K562 (cell line): ENCODE measurements around the gene RCOR3. TPM values are rescaled to one million over a fixed set of nuclear protein-coding genes. Genes with fewer than 3 reads are reported as not detected.

ENCODE experiments used
- ATAC-seq: fragments of 200-7000 bp; cut with Tn5 transposase; 3 replicates; pipeline ENCODE4 v1.9.1; 2020; ENCODE audit warnings: moderate library complexity
- BruUV-seq: library from RNA; stranded (reverse); fragments of 400-500 nt; replicated peaks from 2 replicates; lab custom pipeline; 2021; lab: Mats Ljungman, UMichigan
- CTCF ChIA-PET: fragments of 300-600 bp; formaldehyde crosslinking; extraction: SDS; loops from one replicate; lab custom pipeline; 2021; ENCODE audit warnings: low intra/inter-chr PET ratio; lab: Yijun Ruan, JAX
- POLR2A ChIA-PET: fragments of 300-600, 350-650 bp; sonication (Branson Sonifier 250); formaldehyde crosslinking; extraction: SDS; loops from one replicate; lab custom pipeline; 2021; ENCODE audit warnings: antibody characterized with exemption, inconsistent platforms; lab: Yijun Ruan, JAX
- DNase-seq, 4 experiments: peaks; one replicate each; pipeline versions ENCODE4 v3.0.0 to v3.0.0-alpha.2; 2011 to 2018; ENCODE audit warnings: low spot score in 3 of 4, mixed read lengths in 3 of 4; ENCODE audit errors: extremely low read depth in 1 of 4
- FAIRE-seq: peaks from 2 replicates; lab custom pipeline; 2011; peaks lifted over from hg19 to GRCh38; lab: Jason Lieb, UNC
- H2AFZ ChIP-seq: 2 replicates; pipeline ENCODE4 v1.6.0; 2011; ENCODE audit warnings: low read depth, low read length, control low read depth, inconsistent platforms
- H3K27ac ChIP-seq: fragments of 200-600 bp; 3 replicates; pipeline ENCODE4 v1.8.0; 2011; ENCODE audit warnings: low read depth, mild to moderate bottlenecking, control low read depth, inconsistent platforms, low read length, moderate library complexity, mixed read lengths; ENCODE audit errors: extremely low read depth
- H3K27me3 ChIP-seq, 2 experiments: fragments of 300-600 bp in 1 of 2; 2 replicates in 1 of 2; 3 replicates in 1 of 2; pipeline versions ENCODE4 v1.6.0 to v1.8.0; 2011; ENCODE audit warnings: inconsistent platforms in 2 of 2, low read length in 2 of 2, mild to moderate bottlenecking in 1 of 2, mixed read lengths in 1 of 2, moderate library complexity in 1 of 2; ENCODE audit not compliant: control insufficient read depth in 2 of 2, insufficient read depth in 2 of 2
- H3K36me3 ChIP-seq: fragments of 300-600 bp; 3 replicates; pipeline ENCODE4 v1.8.0; 2011; ENCODE audit warnings: mild to moderate bottlenecking, low read length, inconsistent platforms; ENCODE audit not compliant: control insufficient read depth, insufficient read depth
- H3K4me1 ChIP-seq, 2 experiments: fragments of 200-600 bp in 1 of 2; replicated peaks in 1 of 2; 2 replicates in 1 of 2; 3 replicates in 1 of 2; pipeline versions ENCODE4 v1.5.1 to v1.8.0; 2011; ENCODE audit warnings: inconsistent platforms in 2 of 2, low read length in 2 of 2, mild to moderate bottlenecking in 1 of 2, mixed read lengths in 1 of 2, moderate library complexity in 1 of 2; ENCODE audit not compliant: control insufficient read depth in 2 of 2, insufficient read depth in 2 of 2
- H3K4me2 ChIP-seq: 2 replicates; pipeline ENCODE4 v1.6.1; 2011; ENCODE audit warnings: low read length, control low read depth, inconsistent platforms, mixed read lengths; ENCODE audit not compliant: insufficient read depth
- H3K4me3 ChIP-seq: fragments of 200-600 bp; sonication (generic), shearing (Covaris generic); 2 replicates; pipeline ENCODE4 v1.5.1; 2016; ENCODE audit warnings: control low read depth, inconsistent platforms
- H3K79me2 ChIP-seq: fragments of 200-600 bp; 3 replicates; pipeline ENCODE4 v1.8.0; 2011; ENCODE audit warnings: low read length, inconsistent platforms; ENCODE audit not compliant: control insufficient read depth, insufficient read depth
- H3K9ac ChIP-seq, 2 experiments: 2 replicates each; pipeline versions ENCODE4 v1.6.0 to v1.6.1; 2011; ENCODE audit warnings: low read depth in 2 of 2, low read length in 2 of 2, control low read depth in 1 of 2, inconsistent platforms in 1 of 2, mild to moderate bottlenecking in 1 of 2, mixed read lengths in 1 of 2; ENCODE audit not compliant: insufficient read depth in 1 of 2
- H3K9me1 ChIP-seq: one replicate; pipeline ENCODE4 v1.6.0; 2011; ENCODE audit warnings: inconsistent platforms, mild to moderate bottlenecking, low read length, moderate library complexity; ENCODE audit not compliant: control insufficient read depth, insufficient read depth
- H3K9me3 ChIP-seq: replicated peaks from 2 replicates; pipeline ENCODE4 v1.5.1; 2011; ENCODE audit warnings: low read depth, low read length, inconsistent platforms; ENCODE audit not compliant: control insufficient read depth, insufficient read depth
- H4K20me1 ChIP-seq: replicated peaks from 2 replicates; pipeline ENCODE4 v1.6.1; 2011; ENCODE audit warnings: low read length, inconsistent platforms, mixed read lengths; ENCODE audit not compliant: control insufficient read depth, insufficient read depth
- L3MBTL2 ChIP-seq: fragments of 450-650 bp; IDR thresholded peaks from 2 replicates; pipeline ENCODE4 v1.6.1; 2016; ENCODE audit warnings: mild to moderate bottlenecking, moderate library complexity
- SMAD4 ChIP-seq: fragments of 250-450 bp; sonication (Bioruptor Pico); conservative IDR thresholded peaks from 2 replicates; pipeline ENCODE4 v1.8.0; 2021; ENCODE audit warnings: inconsistent platforms, mild to moderate bottlenecking, moderate library complexity
- XRCC3 ChIP-seq: fragments of 450-650 bp; IDR thresholded peaks from 2 replicates; pipeline ENCODE4 v1.6.1; 2017; ENCODE audit warnings: mild to moderate bottlenecking, moderate library complexity
- ZFP1 ChIP-seq: fragments of 450-650 bp; formaldehyde crosslinking; IDR thresholded peaks from 2 replicates; pipeline ENCODE4 v1.4.0; 2020; ENCODE audit warnings: mild to moderate bottlenecking, mixed read lengths
- ZKSCAN1 ChIP-seq: fragments of 150-350 bp; IDR thresholded peaks from 2 replicates; pipeline ENCODE4 v1.6.1; 2016; ENCODE audit warnings: low read depth, low read length
- ZNF12 ChIP-seq: sonication (generic); formaldehyde crosslinking; IDR thresholded peaks from 2 replicates; pipeline ENCODE4 v1.4.0; 2020; ENCODE audit warnings: mild to moderate bottlenecking, missing genetic modification reagents
- ZNF766 ChIP-seq: fragments of 200-800 bp; sonication (Bioruptor generic); conservative IDR thresholded peaks from 2 replicates; pipeline ENCODE4 v1.6.1; 2016; ENCODE audit warnings: missing genetic modification characterization, missing compliant biosample characterization
- WGBS: fragments of 100-300 bp; shearing (Covaris generic); methylation state at CpG from one replicate; pipeline ENCODE4 v1.1.6; 2016; ENCODE audit warnings: low coverage, mixed read lengths; ENCODE audit not compliant: insufficient coverage; ENCODE audit errors: missing lambda C conversion rate; 5-methylcytosine and 5-hydroxymethylcytosine counted together
- in situ Hi-C: fragments of 300-500 bp; cut with MboI; formaldehyde crosslinking; loops from 4 replicates; pipeline ENCODE4 v1.15.0; 2018; ENCODE audit warnings: inconsistent platforms, mixed read lengths
- intact Hi-C: fragments of 100-400 bp; cut with micrococcal nuclease; formaldehyde crosslinking; loops from 2 replicates; pipeline ENCODE4 v1.14.2; 2022
- polyA plus RNA-seq, 8 experiments: library from polyadenylated mRNA; depleted of rRNA in 4 of 8; stranded (reverse) in 5 of 8; unstranded in 3 of 8; fragments of >200 nt; fragmentation: Nextera tagmentation in 2 of 8; fragmentation: Illumina TruSeq in 1 of 8; extraction: Ambion mirVana in 2 of 8; extraction: Trizol in 1 of 8; gene quantifications; 2 replicates each; pipeline versions ENCODE4 v1.2.1 to v1.2.3, GENCODE V29; 2011 to 2014; ENCODE audit warnings: inconsistent platforms in 1 of 8, missing spikeins in 1 of 8
- total RNA-seq, 7 experiments: library from RNA; depleted of rRNA in 6 of 7; stranded (reverse); fragments of >200 nt in 6 of 7; fragmentation: Illumina TruSeq in 2 of 7; extraction: Trizol in 2 of 7; gene quantifications; 2 replicates each; pipeline versions ENCODE4 v1.2.1 to v1.2.3, GENCODE V29; 2011 to 2021; ENCODE audit warnings: low replicate concordance in 1 of 7
- TF ChIP-seq, protein P1 (sequence below): sonication (generic); formaldehyde crosslinking; IDR thresholded peaks from 2 replicates; pipeline ENCODE4 v1.8.1; 2023; ENCODE audit warnings: mild to moderate bottlenecking, missing genetic modification reagents
- TF ChIP-seq, protein P2 (sequence below): IDR thresholded peaks from 3 replicates; pipeline ENCODE4 v1.6.1; 2011; ENCODE audit warnings: borderline replicate concordance, mild to moderate bottlenecking, moderate library complexity; ENCODE audit not compliant: insufficient read length; ENCODE audit errors: extremely low read depth
- TF ChIP-seq, protein P3 (sequence below): sonication (generic); formaldehyde crosslinking; IDR thresholded peaks from 2 replicates; pipeline ENCODE4 v1.8.0; 2023; ENCODE audit warnings: mild to moderate bottlenecking, missing genetic modification reagents

RCOR3 gene
- total and polyA plus RNA-seq, 9 of the 15 experiments (the other 6 are each of a cell fraction or from before 2014, with no cell fraction given) = 9.7 to 42.7 (median 29.5) TPM

DNA sequence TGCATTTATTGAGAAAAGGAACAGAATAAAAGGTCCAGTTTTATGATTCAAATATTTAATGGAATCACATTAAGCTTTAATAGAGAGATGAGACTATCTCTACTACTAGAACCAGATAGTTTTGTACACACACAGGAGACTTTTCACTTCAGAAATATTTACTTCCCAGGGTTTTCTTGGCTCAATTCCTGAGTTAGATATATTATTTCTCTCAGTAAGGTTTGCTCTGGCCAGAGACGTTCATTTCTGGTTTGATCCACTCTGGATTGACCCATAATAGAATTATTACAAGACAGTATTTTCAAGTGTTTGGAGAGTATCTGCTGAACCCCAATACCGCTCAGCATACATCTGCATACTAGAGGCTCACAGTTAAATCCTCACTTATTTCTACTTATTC is 1.3 kb upstream of the RCOR3 start:
- Histone ChIP-seq H3K9me3 (no peaks in the 10 kb centered on the region), H3K36me3 (peaks cover 7% of the 10 kb centered on the region; the same call in 1 of the 3 replicates), H3K27me3 (no peaks in the 10 kb centered on the region), H3K79me2 (peaks cover 44% of the 10 kb centered on the region), H2AFZ (peak overlapping the region; percentile 82), H3K4me1 (peaks cover 7 to 15% of the 10 kb centered on the region in 2 experiments; a peak in 3 of 5 replicates), H4K20me1 (no peaks in the 10 kb centered on the region), H3K9me1 (no peaks in the 10 kb centered on the region), H3K4me2 (peak overlapping the region; percentile 92), H3K27ac (peak overlapping the region; percentile 97)
- in situ Hi-C loops (no loop called here), intact Hi-C loops (loop anchor here (2.0 kb wide), 4 partner anchors 35 to 257 kb away; partner anchors contain the start of gene KCNH1)
- 0% methylated on average over 2 of the region's 2 CpGs for WGBS
- FAIRE-seq = no peak
- ATAC-seq = no peak
- BruUV-seq = no TSS peak
- DNase-seq = peak in 1 of 4 experiments; percentile 15
- CTCF ChIA-PET = no interaction called here
- TF ChIP-seq SMAD4 (CRISPR knock-in tag) (no peak), ZNF766 (CRISPR knock-in tag) (0 out of 2 replicates have a peak, but pooled peaks have one; percentile 35), L3MBTL2 (no peak), ZKSCAN1 (no peak), XRCC3 (no peak), ZNF12 (CRISPR knock-in tag) (no peak), ZFP1 (CRISPR knock-in tag) (no peak)
- TF ChIP-seq, protein P1, sequence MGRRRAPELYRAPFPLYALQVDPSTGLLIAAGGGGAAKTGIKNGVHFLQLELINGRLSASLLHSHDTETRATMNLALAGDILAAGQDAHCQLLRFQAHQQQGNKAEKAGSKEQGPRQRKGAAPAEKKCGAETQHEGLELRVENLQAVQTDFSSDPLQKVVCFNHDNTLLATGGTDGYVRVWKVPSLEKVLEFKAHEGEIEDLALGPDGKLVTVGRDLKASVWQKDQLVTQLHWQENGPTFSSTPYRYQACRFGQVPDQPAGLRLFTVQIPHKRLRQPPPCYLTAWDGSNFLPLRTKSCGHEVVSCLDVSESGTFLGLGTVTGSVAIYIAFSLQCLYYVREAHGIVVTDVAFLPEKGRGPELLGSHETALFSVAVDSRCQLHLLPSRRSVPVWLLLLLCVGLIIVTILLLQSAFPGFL (CRISPR knock-in tag) = 0 out of 2 replicates have a peak, but pooled peaks have one; percentile 61
- TF ChIP-seq, protein P2, sequence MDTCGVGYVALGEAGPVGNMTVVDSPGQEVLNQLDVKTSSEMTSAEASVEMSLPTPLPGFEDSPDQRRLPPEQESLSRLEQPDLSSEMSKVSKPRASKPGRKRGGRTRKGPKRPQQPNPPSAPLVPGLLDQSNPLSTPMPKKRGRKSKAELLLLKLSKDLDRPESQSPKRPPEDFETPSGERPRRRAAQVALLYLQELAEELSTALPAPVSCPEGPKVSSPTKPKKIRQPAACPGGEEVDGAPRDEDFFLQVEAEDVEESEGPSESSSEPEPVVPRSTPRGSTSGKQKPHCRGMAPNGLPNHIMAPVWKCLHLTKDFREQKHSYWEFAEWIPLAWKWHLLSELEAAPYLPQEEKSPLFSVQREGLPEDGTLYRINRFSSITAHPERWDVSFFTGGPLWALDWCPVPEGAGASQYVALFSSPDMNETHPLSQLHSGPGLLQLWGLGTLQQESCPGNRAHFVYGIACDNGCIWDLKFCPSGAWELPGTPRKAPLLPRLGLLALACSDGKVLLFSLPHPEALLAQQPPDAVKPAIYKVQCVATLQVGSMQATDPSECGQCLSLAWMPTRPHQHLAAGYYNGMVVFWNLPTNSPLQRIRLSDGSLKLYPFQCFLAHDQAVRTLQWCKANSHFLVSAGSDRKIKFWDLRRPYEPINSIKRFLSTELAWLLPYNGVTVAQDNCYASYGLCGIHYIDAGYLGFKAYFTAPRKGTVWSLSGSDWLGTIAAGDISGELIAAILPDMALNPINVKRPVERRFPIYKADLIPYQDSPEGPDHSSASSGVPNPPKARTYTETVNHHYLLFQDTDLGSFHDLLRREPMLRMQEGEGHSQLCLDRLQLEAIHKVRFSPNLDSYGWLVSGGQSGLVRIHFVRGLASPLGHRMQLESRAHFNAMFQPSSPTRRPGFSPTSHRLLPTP = no peak
- TF ChIP-seq, protein P3, sequence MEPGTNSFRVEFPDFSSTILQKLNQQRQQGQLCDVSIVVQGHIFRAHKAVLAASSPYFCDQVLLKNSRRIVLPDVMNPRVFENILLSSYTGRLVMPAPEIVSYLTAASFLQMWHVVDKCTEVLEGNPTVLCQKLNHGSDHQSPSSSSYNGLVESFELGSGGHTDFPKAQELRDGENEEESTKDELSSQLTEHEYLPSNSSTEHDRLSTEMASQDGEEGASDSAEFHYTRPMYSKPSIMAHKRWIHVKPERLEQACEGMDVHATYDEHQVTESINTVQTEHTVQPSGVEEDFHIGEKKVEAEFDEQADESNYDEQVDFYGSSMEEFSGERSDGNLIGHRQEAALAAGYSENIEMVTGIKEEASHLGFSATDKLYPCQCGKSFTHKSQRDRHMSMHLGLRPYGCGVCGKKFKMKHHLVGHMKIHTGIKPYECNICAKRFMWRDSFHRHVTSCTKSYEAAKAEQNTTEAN (CRISPR knock-in tag) = 0 out of 2 replicates have a peak, but pooled peaks have one; percentile 5
- TF ChIP-seq, all 486 proteins: peak for 3
- H3K4me3 ChIP-seq = peak overlapping the region; percentile 93
- peak overlapping the region; percentile 91 to 98 for H3K9ac ChIP-seq
- POLR2A ChIA-PET = interaction anchor here (0.5 to 2.4 kb wide), 18 partner anchors 8 to 662 kb away, joined by 3 to 18 read pairs (median 4); partner anchors contain the start of gene NEK2
